ENCODE data around the gene PRR18.

DNA sequence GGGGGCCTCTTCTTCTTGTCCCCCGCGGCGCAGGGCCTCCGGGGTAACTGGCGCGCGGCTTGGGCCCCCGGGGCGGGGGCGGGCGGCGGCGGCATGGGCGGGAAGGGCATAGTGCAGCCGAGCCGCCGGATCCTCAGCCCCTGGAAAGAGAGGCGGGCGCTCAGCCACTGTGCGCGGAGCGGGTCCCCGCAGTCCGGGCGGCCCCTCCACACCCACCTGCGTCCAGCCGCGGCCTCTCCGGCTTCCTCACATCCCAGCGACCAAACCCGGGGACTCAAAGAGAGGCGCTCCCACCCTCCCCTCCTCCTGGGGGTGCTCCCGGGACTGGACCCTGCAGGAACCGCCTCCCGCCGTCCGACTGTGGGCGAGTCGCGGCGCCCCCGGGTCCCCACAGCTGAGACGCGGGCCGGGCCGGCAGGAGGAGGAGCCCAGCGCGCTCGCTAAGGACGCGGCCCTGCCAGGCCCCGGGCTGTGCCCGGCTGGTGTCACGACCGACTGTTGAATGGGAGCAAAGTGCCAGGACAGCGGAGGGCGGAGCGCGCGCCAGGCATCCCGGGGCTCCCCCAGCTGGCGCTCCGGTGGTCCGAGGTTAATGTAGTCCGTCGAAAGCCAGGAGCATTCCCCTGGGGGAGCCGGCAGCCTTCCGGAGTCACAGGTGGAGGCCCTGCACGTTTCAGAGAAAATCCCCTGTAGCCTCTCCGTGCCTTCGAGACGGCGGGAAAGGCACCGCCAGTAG lies at the start of gene PRR18:
- no peak for TF ChIP-seq CTCF (IDR thresholded peaks at IDR 0.05)
- TF ChIP-seq POLR2A (IDR thresholded peaks at IDR 0.05) = no peak

Data from thyroid gland (tissue), 4 donors.